SK-N-SH treated with all-trans-retinoic acid at 6 μM for 48 hours (cell line): ENCODE data around the gene ADAMTS17.

Experiments used
- ARNTL ChIP-seq: fragments of 450-650 bp; formaldehyde crosslinking; IDR thresholded peaks from 2 replicates; pipeline ENCODE4 v1.5.0; 2020; ENCODE audit warnings: low read depth, mild to moderate bottlenecking, moderate library complexity, borderline replicate concordance
- CREB5 ChIP-seq: fragments of 250-450 bp; sonication (Bioruptor Pico); IDR thresholded peaks from 2 replicates; pipeline ENCODE4 v1.5.1; 2020; ENCODE audit warnings: low read depth, mild to moderate bottlenecking, moderate library complexity
- CSDC2 ChIP-seq: fragments of 250-450 bp; sonication (Bioruptor Pico); IDR thresholded peaks from 2 replicates; pipeline ENCODE4 v1.5.0; 2020; ENCODE audit warnings: mild to moderate bottlenecking, moderate library complexity
- GLIS3 ChIP-seq: fragments of 250-450 bp; sonication (Bioruptor Pico); IDR thresholded peaks from 2 replicates; pipeline ENCODE4 v1.5.0; 2020; ENCODE audit warnings: mild to moderate bottlenecking, moderate library complexity
- PPARA ChIP-seq: fragments of 250-450 bp; sonication (Bioruptor Pico); IDR thresholded peaks from 2 replicates; pipeline ENCODE4 v1.5.0; 2020; ENCODE audit warnings: mild to moderate bottlenecking, borderline replicate concordance
- RARB ChIP-seq: fragments of 250-450 bp; sonication (Bioruptor Pico); IDR thresholded peaks from 2 replicates; pipeline ENCODE4 v1.8.0; 2021; ENCODE audit warnings: mild to moderate bottlenecking, moderate library complexity
- SNAI2 ChIP-seq: fragments of 250-450 bp; sonication (Bioruptor Pico); IDR thresholded peaks from 2 replicates; pipeline ENCODE4 v1.5.0; 2020; ENCODE audit warnings: mild to moderate bottlenecking, moderate library complexity
- TOX ChIP-seq: fragments of 250-450 bp; sonication (Bioruptor Pico); IDR thresholded peaks from 2 replicates; pipeline ENCODE4 v1.8.0; 2021; ENCODE audit warnings: mild to moderate bottlenecking, moderate library complexity, borderline replicate concordance

- TF ChIP-seq GLIS3 (CRISPR knock-in tag) (no peak), PPARA (no peak), ARNTL (no peak), RARB (CRISPR knock-in tag) (no peak), CREB5 (no peak), CSDC2 (no peak), TOX (CRISPR knock-in tag) (no peak), SNAI2 (CRISPR knock-in tag) (no peak)
These were observed 152.5 kb downstream of the ADAMTS17 start for GRCh38 chr15:100189319-100189718.
